OCI-LY1 (cell line): ENCODE measurements around the gene ZNF785.

Source experiments
- EZH2 ChIP-seq: fragments of 200-600 bp; sonication (generic), shearing (Covaris generic); IDR thresholded peaks from 2 replicates; pipeline ENCODE4 v1.8.0; 2017; ENCODE audit warnings: borderline replicate concordance, mixed run types, mild to moderate bottlenecking, antibody characterized with exemption, low read length, moderate library complexity, mixed read lengths
- TF ChIP-seq, protein P1 (sequence below): fragments of 200-600 bp; sonication (generic), shearing (Covaris generic); IDR thresholded peaks from 2 replicates; pipeline ENCODE4 v1.5.1; 2017; ENCODE audit warnings: mild to moderate bottlenecking, antibody characterized with exemption, low read length, moderate library complexity, mixed read lengths

DNA sequence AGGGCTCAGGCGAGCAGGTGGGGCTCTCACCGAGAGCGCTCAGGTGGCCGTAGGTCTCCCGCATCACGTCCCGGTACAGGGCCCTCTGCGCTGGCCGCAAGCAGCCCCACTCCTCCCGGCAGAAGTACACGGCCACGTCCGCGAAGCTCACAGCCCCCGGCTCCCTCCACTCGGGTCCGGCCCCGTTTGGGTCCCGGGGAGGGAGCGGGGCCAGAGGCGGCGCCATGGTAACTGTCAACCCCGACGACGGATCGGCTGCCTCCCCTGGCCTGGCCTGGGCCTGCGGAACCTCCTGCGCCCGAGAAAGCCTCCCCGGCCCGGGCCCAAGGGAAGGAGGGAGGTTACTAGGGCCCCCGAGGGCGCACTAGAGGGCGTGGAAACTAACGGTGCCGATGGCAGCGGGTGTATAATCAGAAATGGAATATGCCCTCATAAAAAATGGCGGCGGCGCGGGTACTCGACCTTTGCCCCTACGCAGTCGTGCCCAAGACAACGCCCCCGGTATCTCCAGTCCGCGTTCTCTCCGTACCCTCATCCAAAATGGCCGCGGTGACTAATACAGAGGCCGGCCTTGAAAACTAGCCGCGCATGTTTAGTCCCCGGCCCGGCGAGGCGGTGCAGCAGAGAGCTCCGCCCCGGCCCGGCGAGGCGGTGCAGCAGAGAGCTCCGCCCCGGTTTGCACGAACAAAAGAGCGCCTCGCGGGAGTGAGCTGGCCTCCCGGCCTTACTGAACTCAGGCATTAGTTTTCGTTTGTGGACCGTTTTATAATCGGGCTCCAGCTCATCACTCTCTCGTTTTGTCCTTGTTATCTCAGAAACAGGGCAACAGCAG lies 27.3 kb downstream of the ZNF785 start, which contains the start of gene ZNF764:
- TF ChIP-seq, protein P1, sequence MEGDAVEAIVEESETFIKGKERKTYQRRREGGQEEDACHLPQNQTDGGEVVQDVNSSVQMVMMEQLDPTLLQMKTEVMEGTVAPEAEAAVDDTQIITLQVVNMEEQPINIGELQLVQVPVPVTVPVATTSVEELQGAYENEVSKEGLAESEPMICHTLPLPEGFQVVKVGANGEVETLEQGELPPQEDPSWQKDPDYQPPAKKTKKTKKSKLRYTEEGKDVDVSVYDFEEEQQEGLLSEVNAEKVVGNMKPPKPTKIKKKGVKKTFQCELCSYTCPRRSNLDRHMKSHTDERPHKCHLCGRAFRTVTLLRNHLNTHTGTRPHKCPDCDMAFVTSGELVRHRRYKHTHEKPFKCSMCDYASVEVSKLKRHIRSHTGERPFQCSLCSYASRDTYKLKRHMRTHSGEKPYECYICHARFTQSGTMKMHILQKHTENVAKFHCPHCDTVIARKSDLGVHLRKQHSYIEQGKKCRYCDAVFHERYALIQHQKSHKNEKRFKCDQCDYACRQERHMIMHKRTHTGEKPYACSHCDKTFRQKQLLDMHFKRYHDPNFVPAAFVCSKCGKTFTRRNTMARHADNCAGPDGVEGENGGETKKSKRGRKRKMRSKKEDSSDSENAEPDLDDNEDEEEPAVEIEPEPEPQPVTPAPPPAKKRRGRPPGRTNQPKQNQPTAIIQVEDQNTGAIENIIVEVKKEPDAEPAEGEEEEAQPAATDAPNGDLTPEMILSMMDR, result peak; percentile 13; the same call in 1 of the 2 replicates
- no peak for TF ChIP-seq EZH2
